HK-2 (cell line): ENCODE measurements around the gene GPATCH4.
"Not testable (repeated sequence)": the region's sequence is repeated elsewhere in the genome, so short reads cannot be mapped to it uniquely, and the experiment has no call there.

Experiments used
- DNase-seq: peaks from one replicate; pipeline ENCODE4 v3.0.0-alpha.2; 2018; ENCODE audit not compliant: unreplicated experiment

GPATCH4 gene

DNA sequence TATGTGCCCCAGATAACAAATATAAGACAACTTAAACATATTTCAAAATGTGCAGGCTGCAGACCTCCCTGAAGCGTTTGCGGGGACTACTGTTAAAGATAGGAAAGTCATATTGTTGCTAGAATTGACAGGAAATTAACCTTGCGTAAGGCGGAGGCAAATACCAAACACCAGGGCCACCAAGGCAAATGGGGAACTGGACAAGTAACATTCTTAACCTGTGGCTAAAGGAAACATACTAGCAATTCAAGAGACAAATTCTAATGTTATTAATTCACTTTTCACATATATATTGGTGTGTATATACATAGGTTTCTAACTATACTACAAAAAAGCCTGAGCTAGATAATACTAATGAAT is 24.8 kb upstream of the GPATCH4 start:
- no peak for DNase-seq

DNA sequence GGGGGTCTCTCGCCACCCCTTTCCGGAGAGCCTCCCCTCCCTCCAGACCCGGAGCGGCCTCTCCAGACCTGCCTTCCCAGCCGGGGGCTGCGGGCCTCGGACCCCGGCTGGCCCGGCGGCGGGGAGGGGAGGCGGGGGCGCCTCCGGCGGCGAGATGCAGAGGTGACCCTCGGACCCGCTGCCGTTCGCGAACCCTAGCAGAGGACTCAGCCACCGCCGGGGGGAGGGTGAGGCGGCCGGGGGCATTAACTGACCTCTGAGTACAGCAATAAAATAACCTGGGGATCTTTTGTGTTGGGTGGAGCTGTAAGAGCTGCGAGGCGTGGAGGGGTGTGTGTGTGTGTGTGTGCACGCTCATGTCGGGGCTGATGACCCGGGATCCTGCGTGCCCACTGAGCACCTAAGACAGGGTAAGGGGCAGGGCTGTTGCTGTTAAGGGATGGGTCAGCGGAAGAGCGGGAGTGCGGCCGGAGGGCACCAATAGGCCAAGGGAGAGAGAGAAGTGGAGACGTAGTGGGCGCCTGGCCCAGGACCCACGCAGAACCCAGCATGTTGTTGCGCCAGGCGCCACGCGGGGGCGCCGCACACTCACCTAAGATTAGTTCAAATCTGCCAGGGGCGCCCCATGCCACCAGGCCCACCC is 24.3 kb upstream of the GPATCH4 start:
- peak; percentile 42 for DNase-seq

DNA sequence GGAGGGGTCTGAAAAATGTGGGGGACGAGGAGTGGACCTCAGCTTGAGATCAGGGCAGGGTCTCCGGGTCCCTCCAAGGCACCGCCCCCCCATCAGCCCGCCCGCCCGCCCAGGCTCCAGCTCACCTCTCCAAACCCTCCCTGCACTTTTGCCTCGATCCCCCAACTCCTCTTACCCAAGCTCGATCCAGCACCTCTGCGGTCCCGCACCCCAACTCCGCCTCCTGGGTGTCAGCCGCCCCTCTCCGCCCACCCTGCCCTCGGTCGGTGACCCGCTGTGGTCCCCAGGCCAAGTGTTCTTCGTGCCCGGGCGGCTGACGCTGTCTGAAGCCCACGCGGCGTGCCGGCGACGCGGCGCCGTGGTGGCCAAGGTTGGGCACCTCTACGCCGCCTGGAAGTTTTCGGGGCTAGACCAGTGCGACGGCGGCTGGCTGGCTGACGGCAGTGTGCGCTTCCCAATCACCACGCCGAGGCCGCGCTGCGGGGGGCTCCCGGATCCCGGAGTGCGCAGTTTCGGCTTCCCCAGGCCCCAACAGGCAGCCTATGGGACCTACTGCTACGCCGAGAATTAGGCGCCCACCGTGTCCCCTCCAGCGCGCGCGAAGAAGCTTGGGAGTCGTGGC is 23.6 kb upstream of the GPATCH4 start:
- DNase-seq, result no peak

DNA sequence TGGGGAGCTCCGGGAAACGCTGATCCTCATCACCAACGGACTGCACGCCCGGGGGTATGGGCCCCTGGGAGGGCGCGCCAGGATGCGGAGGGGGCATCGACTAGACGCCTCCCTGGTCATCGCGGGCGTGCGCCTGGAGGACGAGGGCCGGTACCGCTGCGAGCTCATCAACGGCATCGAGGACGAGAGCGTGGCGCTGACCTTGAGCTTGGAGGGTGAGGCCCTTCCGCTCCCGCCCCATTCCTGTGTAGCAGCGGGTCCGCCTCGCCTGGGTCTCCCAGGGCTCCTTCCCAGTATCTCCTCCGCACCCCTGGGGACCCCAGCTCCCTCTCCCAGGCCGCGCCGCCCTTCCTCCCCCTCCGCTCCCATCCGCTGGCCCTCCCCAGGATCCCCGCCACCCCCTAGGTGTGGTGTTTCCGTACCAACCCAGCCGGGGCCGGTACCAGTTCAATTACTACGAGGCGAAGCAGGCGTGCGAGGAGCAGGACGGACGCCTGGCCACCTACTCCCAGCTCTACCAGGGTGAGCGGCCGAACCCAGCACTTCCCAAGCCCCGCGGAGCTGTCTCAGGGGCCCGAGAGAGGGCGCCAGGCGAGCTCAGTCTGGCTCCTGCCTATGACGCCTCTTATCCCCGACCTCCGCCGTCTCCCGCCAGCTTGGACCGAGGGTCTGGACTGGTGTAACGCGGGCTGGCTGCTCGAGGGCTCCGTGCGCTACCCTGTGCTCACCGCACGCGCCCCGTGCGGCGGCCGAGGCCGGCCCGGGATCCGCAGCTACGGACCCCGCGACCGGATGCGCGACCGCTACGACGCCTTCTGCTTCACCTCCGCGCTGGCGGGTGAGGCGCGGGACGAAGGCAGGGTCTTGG is 22.9 kb upstream of the GPATCH4 start:
- peak; percentile 51 for DNase-seq

DNA sequence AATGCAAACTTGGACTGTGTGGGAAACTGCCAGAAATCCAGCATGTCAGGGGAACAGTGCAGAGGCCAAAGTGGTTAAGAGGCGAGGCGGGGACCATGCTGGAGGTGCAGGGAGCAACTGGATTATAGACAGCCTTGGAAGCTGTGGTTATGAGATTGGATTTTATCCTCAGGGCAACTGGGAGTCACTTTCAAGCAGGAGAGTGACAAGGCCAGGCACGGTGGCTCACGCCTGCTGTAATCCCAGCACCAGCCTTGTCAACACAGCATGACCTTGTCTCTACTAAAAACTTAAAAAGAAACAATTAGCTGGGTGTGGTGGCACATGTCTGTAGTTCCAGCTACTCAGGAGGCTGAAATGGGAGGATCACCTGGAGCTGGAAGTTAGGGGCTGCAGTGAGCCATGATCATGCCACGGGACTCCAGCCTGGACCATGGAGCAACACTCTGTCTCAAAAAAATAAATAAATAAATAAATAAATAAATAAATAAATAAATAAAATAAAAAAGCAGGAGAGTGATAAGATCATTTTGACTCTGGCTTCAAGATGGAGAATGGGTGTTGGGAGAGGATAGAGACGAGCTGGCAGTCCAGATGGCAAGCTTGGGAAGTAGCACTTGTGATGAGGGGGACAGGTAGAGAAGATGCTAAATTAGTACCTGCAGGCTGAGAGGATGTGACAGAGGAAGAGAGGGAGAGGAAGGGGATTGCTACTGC is 21.5 kb upstream of the GPATCH4 start:
- DNase-seq, result no peak

DNA sequence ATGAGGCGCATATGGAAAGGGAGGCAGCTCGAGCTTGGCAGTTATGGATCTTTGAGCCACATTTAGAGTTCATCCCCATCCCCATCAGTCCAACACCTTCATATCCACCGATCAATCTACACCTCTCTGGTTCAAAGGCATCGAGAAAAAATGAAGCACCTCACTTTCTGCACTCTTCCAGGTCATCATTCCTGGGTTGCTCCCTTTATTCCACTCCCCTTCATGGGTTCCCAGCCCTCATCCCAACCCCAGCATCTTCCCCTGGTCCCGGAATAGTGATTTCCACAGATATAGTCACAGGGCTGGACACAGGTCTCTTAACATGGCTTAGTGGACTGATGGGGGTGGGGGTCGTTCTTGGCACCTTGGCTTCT is 18.3 kb upstream of the GPATCH4 start:
- no peak for DNase-seq

DNA sequence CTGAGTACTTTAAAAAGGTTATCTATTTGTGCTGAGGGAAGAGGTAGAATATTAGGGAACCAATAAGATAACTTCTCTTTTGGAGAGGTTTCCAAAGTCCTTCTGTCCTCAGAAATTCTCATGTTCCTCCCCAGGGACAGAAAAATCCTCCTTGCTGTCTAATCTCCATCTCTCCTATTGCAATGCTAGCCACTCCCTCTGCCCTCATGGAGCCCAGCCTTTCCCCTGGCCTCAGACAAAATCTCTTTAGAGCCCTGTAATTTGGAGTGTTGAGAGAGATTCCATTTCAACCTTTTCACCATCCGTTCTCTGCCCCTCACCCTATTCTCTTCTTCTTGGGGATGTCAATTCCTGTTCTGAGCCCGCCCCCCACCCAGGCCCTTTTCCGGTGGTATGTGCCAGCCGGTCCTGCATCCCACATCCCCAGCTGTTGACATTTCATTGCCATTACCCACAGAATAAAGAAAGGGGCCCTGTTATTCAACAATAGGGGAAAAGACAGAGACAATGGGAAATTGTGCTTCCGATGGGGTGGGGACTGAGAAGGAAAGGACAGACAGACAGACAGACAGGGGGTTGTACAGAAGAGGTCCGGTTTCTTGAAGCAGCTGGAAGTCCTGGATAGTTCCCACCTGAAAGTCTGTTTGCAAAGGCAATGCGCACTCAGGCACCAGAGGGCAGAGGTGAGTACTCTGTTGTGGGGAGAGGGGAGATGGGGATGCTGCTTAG is 17.7 kb upstream of the GPATCH4 start, which contains the start of gene HAPLN2:
Gene HAPLN2 (plus strand): TSS at position 563 of the 729 bp plus-strand sequence. CDS start 4,076 bp downstream, outside the sequence.
- no peak for DNase-seq

DNA sequence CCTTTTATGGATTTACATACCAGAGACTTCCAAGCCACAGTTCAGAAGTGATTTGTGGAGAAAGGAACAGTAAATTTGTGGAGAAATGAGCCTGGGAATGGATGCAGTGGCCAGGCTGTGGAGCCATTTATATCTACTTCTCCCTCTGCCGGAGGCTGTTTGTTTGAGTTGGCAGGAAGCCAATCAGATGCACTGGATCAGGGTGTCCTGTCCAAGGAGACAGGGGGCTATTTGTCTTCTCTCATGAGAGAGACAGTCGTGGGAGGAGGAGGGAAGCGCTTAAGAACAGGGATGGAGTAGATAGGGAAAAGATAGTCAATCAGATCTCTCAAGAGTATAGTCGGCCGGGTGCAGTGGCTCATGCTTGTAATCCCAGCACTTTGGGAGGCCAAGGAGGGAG is 15.2 kb upstream of the GPATCH4 start:
- DNase-seq, result no peak

DNA sequence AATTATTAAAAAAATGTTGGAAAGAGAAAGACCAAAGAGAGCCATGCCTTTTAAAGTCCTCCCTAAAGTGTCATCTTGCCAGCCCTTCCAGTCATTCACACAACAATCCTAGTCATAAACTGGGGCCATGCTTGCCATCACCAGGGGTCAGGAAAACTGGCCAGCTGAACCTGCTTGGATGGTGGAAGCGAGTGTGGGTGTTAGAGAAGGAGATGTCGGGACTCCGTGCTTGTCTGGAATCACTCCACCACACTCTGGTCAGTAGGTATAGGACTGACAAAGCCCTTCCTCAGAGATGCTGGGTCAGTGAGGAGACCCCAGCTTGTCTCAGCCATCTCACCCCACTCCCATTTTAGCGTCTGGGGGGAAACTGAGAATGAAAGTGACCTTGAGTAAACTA is 14.7 kb upstream of the GPATCH4 start:
- DNase-seq, result no peak

DNA sequence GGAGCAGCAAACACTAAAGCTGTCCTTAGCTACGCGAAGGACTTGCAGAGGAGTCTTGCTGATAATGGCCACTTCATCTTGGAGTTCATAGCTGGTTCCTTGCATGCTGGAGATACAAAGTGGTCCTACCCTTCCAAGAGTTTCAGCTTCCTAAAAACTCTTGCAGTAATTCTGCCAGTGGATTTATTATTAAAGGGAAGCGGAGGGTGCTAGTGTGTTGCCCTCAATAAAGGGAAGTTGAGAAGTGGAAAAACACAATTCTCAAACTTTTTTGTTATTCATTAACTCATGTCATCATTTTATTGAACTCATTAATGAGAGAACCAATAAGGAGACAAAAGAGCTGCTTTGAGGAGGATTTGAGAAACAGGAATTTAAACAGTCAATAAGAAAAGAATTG is 11.4 kb upstream of the GPATCH4 start:
- no peak for DNase-seq

DNA sequence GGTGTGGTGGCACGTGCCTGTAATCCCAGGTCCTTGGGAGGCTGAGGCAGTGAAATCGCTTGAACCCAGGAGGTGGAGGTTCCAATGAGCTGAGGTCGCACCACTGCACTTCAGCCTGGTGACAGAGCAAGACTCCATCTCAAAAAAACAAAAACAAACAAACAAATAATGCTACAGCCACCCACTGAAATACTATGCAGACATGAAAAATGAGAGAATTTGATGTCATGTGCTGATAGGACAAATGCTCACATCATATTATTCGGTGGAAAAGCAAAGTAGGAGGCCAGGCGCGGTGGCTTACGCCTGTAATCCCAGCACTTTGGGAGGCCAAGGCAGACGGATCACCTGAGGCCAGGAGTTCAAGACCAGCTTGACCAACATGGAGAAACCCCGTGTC is 8.8 kb upstream of the GPATCH4 start:
- not testable (repeated sequence) for DNase-seq

DNA sequence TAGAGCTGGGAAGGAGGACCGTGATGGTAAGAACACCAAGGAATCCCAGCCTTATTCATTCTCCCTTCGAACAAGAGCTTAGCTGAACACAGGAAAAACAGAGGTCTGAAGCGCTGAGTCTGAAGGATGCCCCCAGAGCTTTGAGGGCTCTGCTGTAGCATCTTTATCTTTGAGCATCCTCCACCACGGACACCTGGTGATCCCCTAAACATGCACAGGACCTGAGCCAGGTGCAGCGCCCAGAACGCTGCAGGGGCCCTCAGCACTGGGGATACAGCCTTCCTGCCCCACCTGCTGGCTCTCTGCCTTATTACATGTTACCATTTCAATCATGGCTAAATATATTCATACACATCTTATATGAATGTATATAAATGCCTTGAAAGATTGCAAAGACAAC is 7.7 kb upstream of the GPATCH4 start:
- DNase-seq, result no peak

DNA sequence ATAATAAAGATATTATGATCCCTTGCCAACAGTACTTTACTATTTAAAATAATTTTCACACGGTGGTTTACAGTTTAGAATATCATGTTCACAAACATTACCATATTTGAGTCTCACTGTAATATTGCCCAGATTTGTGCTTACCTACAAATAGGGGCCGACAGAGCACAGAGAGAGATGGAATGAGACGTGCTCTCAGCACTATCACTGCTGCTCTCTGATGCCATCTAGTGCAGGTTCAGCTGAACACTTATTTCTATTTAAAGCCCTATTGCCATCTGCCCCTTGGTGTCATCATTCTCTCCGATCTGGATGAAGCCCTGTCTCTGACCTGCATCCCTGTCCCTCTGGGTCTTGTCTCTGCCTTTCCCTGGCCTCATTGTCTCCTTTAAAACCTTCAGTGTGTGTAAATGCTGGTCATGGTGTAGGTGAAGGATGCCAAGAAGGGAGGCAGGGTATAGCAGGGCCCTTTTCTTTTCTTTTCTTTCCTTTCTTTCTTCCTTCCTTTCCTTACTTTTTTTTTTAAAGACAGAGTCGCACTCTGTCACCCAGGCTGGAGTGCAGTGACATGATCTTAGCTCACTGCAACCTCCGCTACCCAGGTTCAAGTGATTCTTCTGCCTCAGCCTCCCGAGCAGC is 6.9 kb upstream of the GPATCH4 start:
- DNase-seq, result no peak

DNA sequence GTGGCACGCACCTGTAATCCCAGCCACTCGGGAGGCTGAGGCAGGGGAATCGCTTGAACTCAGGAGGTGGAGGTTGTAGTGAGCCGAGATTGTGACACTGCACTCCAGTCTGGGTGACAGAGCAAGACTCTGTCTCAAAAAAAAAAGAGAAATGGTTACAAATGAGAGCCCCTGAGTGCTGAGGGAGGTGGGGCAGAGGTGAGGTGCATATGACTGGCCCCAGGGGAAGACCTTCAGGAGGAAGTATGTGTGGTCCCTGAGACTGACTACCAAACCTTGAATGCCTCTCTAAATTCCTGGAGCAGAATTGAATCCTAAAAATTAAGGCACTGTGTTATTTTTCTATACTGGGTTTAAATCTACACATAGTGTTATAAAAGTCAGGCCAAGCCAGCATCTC is 6.1 kb upstream of the GPATCH4 start:
- DNase-seq, result not testable (repeated sequence)

DNA sequence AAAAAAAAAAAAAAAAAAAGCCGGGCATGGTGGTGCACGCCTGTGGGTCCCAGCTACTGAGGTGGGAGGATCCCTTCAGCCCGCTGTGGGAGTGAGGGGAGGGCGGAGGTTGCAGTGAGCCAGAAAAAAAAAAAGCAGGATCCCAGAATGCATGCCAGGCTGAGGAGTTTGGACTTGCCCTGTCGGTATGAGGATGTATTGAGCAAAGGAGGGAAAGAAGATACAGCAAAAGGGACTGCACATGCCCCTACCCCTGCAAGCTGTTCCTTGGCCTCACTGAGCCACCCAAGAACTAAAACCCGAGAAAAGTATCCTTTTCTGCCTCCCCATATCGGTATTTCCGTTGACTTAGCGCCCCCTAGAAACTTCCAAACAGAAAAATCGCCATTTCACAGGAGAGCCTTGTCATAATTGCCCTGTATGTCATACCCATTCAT is 1.3 kb upstream of the GPATCH4 start:
- no peak for DNase-seq

DNA sequence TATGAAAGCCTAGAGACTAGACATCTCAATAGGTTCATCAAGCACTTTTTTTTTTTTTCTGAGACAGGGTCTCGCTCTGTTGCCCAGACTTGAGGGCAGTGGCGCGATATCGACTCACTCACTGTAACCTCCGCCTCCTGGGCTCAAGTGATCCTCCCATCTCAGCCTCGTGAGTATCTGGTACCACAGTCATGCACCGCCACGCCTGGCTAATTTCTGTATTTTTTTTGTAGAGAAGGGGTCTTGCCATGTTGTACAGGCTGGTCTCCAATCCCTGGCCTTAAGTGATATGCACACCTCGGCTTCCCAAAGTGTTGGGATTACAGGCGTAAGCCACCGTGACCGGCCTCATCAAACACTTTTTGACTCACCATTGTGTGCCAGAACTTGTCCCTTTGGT is 613 bp upstream of the GPATCH4 start:
- DNase-seq, result no peak

DNA sequence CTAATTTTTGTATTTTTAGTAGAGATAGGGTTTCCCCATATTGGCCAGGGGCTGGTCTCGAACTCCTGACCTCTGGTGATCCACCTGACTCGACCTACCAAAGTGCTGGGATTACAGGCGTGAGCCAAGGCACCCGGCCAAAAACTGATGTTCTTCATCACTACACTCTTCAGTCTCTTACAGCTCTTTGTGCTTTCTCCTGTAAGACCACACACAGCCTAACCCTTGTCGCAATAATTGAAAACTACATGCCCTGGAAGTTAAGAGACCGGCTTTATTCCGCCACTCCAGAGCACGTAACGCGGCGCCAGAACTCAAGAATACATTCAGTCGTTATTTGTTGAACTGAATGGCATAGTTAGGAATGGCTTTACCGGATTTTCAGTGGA is 552 bp downstream of the GPATCH4 start:
- no peak for DNase-seq

DNA sequence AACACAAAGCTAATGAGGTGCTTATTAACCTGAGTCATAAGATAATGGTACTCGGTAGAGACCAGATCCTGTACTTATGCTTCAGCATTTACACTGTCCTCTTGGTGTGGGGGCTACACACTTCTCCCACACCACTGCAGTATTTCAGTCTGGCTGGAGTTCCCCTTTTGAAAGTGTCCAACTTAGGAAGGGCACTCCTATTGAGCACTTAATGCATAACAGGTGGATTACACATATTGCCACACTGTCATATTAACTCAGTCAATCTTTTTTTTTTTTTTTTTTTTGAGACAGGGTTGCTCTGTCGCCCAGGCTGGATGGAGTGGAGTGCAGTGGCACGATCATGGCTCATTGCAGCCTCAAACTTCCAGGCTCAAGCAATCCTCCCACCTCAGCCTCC is 1.5 kb downstream of the GPATCH4 start:
- no peak for DNase-seq

DNA sequence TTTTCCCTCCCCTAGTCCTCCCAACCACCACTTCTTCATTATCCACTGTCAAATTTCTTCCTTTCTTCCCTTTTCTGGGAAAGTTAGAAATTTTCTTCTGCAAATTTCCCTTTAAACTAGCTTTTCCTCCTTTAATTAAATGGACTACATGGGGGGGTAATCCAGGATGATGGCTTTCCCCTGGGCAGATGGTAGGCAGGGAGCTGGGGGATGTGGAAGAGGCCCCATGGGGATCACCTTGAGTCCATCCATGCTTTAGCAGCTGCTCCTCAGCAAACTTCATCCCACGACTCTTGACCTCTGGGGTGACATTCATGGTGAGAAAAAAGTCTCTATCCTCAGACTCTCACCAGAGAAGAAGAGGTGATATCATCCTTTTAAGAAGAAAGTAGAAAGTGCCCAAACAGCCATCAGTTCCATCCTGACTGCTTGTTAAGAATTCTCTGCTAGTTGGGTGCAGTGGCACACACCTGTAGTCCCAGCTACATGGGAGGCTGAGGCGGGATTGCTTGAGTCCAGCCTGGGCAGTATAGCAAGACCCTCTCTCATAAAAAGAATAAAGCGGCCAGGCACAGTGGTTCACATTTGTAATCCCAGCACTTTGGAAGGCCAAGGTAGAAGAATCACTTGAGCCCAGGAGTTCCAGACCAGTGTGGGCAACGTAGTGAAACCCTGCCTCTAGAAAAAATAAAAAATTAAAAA is 2.4 kb downstream of the GPATCH4 start:
- DNase-seq, result no peak

DNA sequence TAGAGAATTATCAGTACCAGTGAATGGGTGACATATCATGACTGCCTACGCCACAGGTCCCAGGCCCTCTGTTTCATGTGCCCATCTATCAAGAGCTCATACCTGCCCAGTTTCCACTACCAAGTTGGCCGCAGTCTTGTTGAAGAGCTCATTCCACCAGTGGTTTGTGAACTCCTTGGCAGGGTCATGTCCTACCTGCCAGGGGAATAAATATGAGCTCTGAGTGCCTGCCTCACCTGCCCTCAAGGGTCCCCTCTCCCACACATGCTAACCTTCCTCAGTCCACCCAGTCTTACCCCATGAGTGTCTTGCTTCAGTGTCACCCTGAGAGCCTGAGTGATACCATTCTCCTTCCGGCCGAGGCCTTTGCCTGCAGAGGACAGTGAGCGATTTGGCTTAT is 3.2 kb downstream of the GPATCH4 start:
- no peak for DNase-seq

DNA sequence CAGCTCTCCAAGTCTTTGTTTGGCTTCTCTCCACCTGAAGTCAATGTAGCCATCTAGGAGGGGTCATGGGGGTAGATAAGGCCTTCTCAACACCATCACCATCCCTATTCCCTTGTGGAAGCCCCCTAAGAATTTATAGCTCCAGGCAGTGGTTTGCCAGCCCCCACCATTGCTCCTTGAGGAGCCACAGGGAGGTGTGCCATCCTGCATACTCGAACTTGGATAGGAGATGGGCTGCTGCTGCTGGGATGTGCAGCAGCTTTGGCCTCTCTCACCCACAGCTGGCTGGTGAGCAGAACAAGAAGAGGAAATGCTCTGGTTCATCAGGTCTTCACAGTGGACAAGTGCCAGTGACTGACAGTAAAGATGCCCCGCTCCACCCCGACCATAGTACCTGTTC is 4.9 kb downstream of the GPATCH4 start:
- no peak for DNase-seq
